GM21529 (cell line): ENCODE data around the gene GDAP1L1.

Source experiments
- ATAC-seq: cut with Tn5 transposase; IDR thresholded peaks from one replicate; pipeline ENCODE4 v1.9.1; 2021; ENCODE audit not compliant: unreplicated experiment

GDAP1L1 gene

GRCh38 chr20:44251284-44251683 lies 4.2 kb downstream of the GDAP1L1 start:
- no peak for ATAC-seq

GRCh38 chr20:44253528-44253927 lies 6.4 kb downstream of the GDAP1L1 start:
- no peak for ATAC-seq

- no peak for ATAC-seq
Measured at GRCh38 chr20:44254073-44254472, 7.0 kb downstream of the GDAP1L1 start.

GRCh38 chr20:44255942-44256341 lies 8.8 kb downstream of the GDAP1L1 start:
- no peak for ATAC-seq

- no peak for ATAC-seq
Measured at GRCh38 chr20:44256961-44257360, 9.9 kb downstream of the GDAP1L1 start.

- ATAC-seq, result no peak
Measured at GRCh38 chr20:44258226-44258890, 11.2 kb downstream of the GDAP1L1 start.

- no peak for ATAC-seq
Measured at GRCh38 chr20:44264287-44264686, 17.2 kb downstream of the GDAP1L1 start.

GRCh38 chr20:44268802-44269201 lies 21.7 kb downstream of the GDAP1L1 start:
- ATAC-seq, result no peak

- no peak for ATAC-seq
Measured at GRCh38 chr20:44271915-44272663, 25.0 kb downstream of the GDAP1L1 start.

GRCh38 chr20:44273231-44274215 lies 26.4 kb downstream of the GDAP1L1 start:
- peak; percentile 79 for ATAC-seq

- ATAC-seq, result no peak
Measured at GRCh38 chr20:44274303-44275017, 27.4 kb downstream of the GDAP1L1 start.

GRCh38 chr20:44279228-44279627 lies 32.1 kb downstream of the GDAP1L1 start:
- ATAC-seq, result no peak

GRCh38 chr20:44280387-44280786 lies 33.3 kb downstream of the GDAP1L1 start:
- ATAC-seq, result no peak

GRCh38 chr20:44282192-44282591 lies 35.1 kb downstream of the GDAP1L1 start:
- ATAC-seq, result no peak

- ATAC-seq, result no peak
Measured at GRCh38 chr20:44284032-44284431, 36.9 kb downstream of the GDAP1L1 start.

GRCh38 chr20:44287272-44288097 lies 40.4 kb downstream of the GDAP1L1 start:
- ATAC-seq, result no peak

- ATAC-seq, result no peak
Measured at GRCh38 chr20:44288252-44288651, 41.1 kb downstream of the GDAP1L1 start.

- ATAC-seq, result no peak
Measured at GRCh38 chr20:44291754-44292153, 44.6 kb downstream of the GDAP1L1 start.

GRCh38 chr20:44296011-44296410 lies 48.9 kb downstream of the GDAP1L1 start:
- ATAC-seq, result no peak

- no peak for ATAC-seq
Measured at GRCh38 chr20:44297721-44298120, 50.6 kb downstream of the GDAP1L1 start.
